Neural progenitor cell (in vitro differentiated cells): Measurements from ENCODE around the gene ANO2. TPM values are rescaled to one million over a fixed set of nuclear protein-coding genes. Genes with fewer than 3 reads are reported as not detected.

Experiments used
- DNase-seq: peaks from one replicate; pipeline ENCODE4 v3.0.0-alpha.2; 2016; ENCODE audit warnings: low spot score
- H2AFZ ChIP-seq: fragments of 200-600 bp; sonication (generic); replicated peaks from 2 replicates; pipeline ENCODE4 v1.6.1; 2016; ENCODE audit warnings: antibody characterized with exemption
- H3F3A ChIP-seq: fragments of 200-600 bp; sonication (generic); 2 replicates; pipeline ENCODE4 v1.6.1; 2016; ENCODE audit warnings: antibody characterized with exemption, low read depth
- H3K27ac ChIP-seq: fragments of 200-600 bp; sonication (generic); 2 replicates; pipeline ENCODE4 v1.5.1; 2016; ENCODE audit warnings: mild to moderate bottlenecking
- H3K27me3 ChIP-seq: fragments of 200-600 bp; sonication (generic); 2 replicates; pipeline ENCODE4 v1.6.1; 2016; ENCODE audit warnings: mild to moderate bottlenecking, moderate library complexity
- H3K36me3 ChIP-seq: fragments of 200-600 bp; sonication (generic); 2 replicates; pipeline ENCODE4 v1.5.1; 2016
- H3K4me1 ChIP-seq: fragments of 200-600 bp; sonication (generic); 2 replicates; pipeline ENCODE4 v1.6.1; 2016; ENCODE audit warnings: mixed run types
- H3K4me2 ChIP-seq: fragments of 200-600 bp; sonication (generic); 2 replicates; pipeline ENCODE4 v1.6.1; 2016
- H3K4me3 ChIP-seq: fragments of 200-600 bp; sonication (generic); 2 replicates; pipeline ENCODE4 v1.5.1; 2016
- H3K79me2 ChIP-seq: fragments of 200-600 bp; sonication (generic); 2 replicates; pipeline ENCODE4 v1.6.1; 2016; ENCODE audit warnings: low read depth
- H3K9ac ChIP-seq: fragments of 200-600 bp; sonication (generic); 2 replicates; pipeline ENCODE4 v1.6.1; 2016
- H3K9me3 ChIP-seq: fragments of 200-600 bp; sonication (generic); 2 replicates; pipeline ENCODE4 v1.5.1; 2016; ENCODE audit warnings: low read depth
- H4K20me1 ChIP-seq: fragments of 200-600 bp; sonication (generic); 2 replicates; pipeline ENCODE4 v1.6.1; 2016; ENCODE audit warnings: low read depth
- H3K27ac Mint-ChIP-seq: 3 replicates; pipeline ENCODE4 v1.8.0; 2021; ENCODE audit warnings: mixed read lengths
- H3K27me3 Mint-ChIP-seq: 2 replicates; pipeline ENCODE4 v1.8.0; 2022; ENCODE audit warnings: low read depth, mild to moderate bottlenecking, inconsistent platforms, moderate library complexity, mixed read lengths; ENCODE audit not compliant: insufficient read depth
- H3K36me3 Mint-ChIP-seq: 3 replicates; pipeline ENCODE4 v1.8.0; 2021; ENCODE audit warnings: mixed read lengths
- H3K4me1 Mint-ChIP-seq: 3 replicates; pipeline ENCODE4 v1.8.0; 2021; ENCODE audit warnings: mixed read lengths
- H3K4me3 Mint-ChIP-seq: 3 replicates; pipeline ENCODE4 v1.8.0; 2021; ENCODE audit warnings: mild to moderate bottlenecking, moderate library complexity, mixed read lengths
- H3K9me3 Mint-ChIP-seq: 3 replicates; pipeline ENCODE4 v1.8.0; 2020; ENCODE audit warnings: mixed read lengths
- CTCF ChIP-seq: fragments of 200-600 bp; sonication (generic); IDR thresholded peaks from 2 replicates; pipeline ENCODE4 v1.5.1; 2017; ENCODE audit warnings: antibody characterized with exemption, mild to moderate bottlenecking
- EZH2 ChIP-seq: fragments of 200-600 bp; sonication (generic); IDR thresholded peaks from 2 replicates; pipeline ENCODE4 v1.6.1; 2017; ENCODE audit warnings: antibody characterized with exemption, mild to moderate bottlenecking, moderate library complexity
- EZH2phosphoT487 ChIP-seq: fragments of 200-600 bp; sonication (generic); IDR thresholded peaks from 2 replicates; pipeline ENCODE4 v1.6.1; 2017; ENCODE audit warnings: antibody characterized with exemption
- total RNA-seq: library from RNA; depleted of rRNA; stranded (reverse); fragments of >200 nt; gene quantifications from 2 replicates; pipeline ENCODE4 v1.2.3, GENCODE V29; 2015; ENCODE audit warnings: low replicate concordance

The ANO2 gene
- total RNA-seq, 1 donor from 2014 or later = 4.8 TPM

DNA sequence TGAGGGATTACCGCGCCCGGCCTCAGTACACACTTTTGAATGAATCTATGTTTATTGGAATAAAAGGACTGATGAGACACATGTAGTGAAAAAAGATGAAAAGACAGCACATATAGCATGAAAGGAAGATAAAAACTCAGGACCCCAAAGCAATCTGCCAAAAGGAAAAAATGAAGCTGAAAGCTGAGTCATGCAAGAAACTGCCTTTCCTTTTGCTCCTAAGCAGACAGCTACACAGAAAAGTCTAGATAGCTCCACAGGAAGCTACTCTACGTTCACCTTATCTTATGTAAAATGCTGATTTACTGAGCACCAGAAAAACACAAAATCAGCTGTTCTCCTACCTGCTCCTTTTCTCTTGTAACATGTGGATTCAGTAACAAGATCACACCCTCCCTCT lies 384.8 kb downstream of the ANO2 start:
- Mint-ChIP-seq H3K27me3 (peaks cover 5% of the 10 kb centered on the region), H3K9me3 (no peaks in the 10 kb centered on the region), H3K27ac (peak overlapping the region; percentile 17), H3K4me1 (peaks cover 24% of the 10 kb centered on the region), H3K4me3 (no peak overlapping the region), H3K36me3 (peaks cover 3% of the 10 kb centered on the region)
- Histone ChIP-seq H3K4me3 (no peak overlapping the region), H3K27ac (no peak overlapping the region), H3K9me3 (no peaks in the 10 kb centered on the region), H3K36me3 (no peaks in the 10 kb centered on the region), H3F3A (no peaks in the 10 kb centered on the region), H2AFZ (no peak overlapping the region), H3K27me3 (no peaks in the 10 kb centered on the region), H3K79me2 (no peaks in the 10 kb centered on the region), H3K4me1 (peaks cover 22% of the 10 kb centered on the region), H3K9ac (no peak overlapping the region), H3K4me2 (no peak overlapping the region), H4K20me1 (no peaks in the 10 kb centered on the region)
- no peak for TF ChIP-seq EZH2
- no peak for TF ChIP-seq CTCF
- no peak for TF ChIP-seq EZH2phosphoT487
- DNase-seq = no peak

DNA sequence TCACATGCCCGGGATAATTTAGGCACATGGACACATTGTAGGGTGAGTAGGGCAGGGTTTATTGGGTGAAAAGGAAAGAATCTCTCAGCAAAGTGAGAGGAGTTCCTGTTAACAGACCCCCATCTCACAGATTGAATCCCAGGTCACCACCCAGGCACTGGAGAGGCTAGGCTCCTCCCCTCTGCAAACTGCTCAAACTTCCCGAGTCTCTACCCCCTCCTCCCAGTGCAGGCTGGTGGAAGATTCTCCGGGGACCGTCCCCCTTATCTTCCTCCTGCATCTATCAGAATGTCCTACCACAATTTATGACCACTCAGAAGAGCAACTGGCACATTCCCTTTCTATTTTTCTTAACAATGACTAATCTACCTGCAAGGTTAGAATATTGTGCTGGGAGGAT lies 387.2 kb downstream of the ANO2 start:
- no peak overlapping the region for H3K9ac ChIP-seq
- no peaks in the 10 kb centered on the region for H3K27me3 ChIP-seq
- H3K4me1 Mint-ChIP-seq = peaks cover 30% of the 10 kb centered on the region
- TF ChIP-seq EZH2 (no peak), CTCF (no peak), EZH2phosphoT487 (no peak)
- H3K4me3 ChIP-seq = no peak overlapping the region
- peaks cover 3% of the 10 kb centered on the region for H3K27me3 Mint-ChIP-seq
- peak overlapping the region; percentile 40 for H3K4me2 ChIP-seq
- H3K27ac ChIP-seq = no peak overlapping the region
- no peaks in the 10 kb centered on the region for H3F3A ChIP-seq
- H3K4me1 ChIP-seq = peaks cover 16% of the 10 kb centered on the region
- H3K27ac Mint-ChIP-seq = no peak overlapping the region
- H2AFZ ChIP-seq = peak overlapping the region; percentile 73
- no peaks in the 10 kb centered on the region for H3K9me3 ChIP-seq
- H3K36me3 Mint-ChIP-seq = peaks cover 5% of the 10 kb centered on the region
- no peaks in the 10 kb centered on the region for H4K20me1 ChIP-seq
- H3K36me3 ChIP-seq = no peaks in the 10 kb centered on the region
- peak; percentile 21 for DNase-seq
- H3K4me3 Mint-ChIP-seq = no peak overlapping the region
- H3K9me3 Mint-ChIP-seq = no peaks in the 10 kb centered on the region
- no peaks in the 10 kb centered on the region for H3K79me2 ChIP-seq

DNA sequence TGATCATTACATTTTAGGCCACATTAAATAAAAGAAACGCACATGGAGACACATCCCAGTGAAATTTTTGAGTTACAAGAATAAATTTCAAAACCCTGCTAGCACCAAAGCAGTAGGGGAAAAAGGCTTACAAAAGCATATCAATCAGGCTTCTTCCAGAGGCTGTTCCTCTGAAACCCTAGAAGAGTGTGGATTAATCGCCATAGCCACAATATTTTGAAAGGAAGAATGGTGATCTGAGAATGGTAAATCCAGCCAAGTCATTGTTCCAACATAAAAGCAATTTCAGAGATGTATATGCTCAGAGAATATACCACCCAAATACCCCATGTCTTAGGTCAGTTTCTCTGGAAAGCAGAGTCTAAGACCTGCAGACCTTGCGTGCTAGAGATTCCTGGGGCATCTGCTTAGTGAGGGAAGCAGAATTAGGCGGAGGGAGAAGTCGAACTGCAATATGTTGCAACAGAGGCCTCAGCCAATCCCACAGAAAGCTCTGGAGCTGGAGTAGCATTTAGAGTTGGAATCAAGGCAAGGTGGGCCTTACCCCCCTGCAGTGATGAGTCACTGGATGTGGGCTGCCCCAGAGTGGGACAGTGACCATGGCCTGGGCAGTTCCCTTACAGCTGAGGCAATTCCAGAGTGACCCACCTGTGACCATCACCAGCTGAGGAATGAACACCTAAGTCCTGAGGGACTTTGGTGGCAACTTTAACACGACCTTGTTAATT lies 387.9 kb downstream of the ANO2 start:
- no peaks in the 10 kb centered on the region for H3K36me3 ChIP-seq
- Mint-ChIP-seq H3K4me1 (peaks cover 35% of the 10 kb centered on the region), H3K36me3 (peaks cover 5% of the 10 kb centered on the region), H3K27ac (peak overlapping the region; percentile 79), H3K27me3 (peaks cover 3% of the 10 kb centered on the region), H3K4me3 (no peak overlapping the region), H3K9me3 (peaks cover under 1% of the 10 kb centered on the region)
- H3K4me3 ChIP-seq = no peak overlapping the region
- H3K27me3 ChIP-seq = no peaks in the 10 kb centered on the region
- TF ChIP-seq EZH2phosphoT487 (no peak), CTCF (no peak), EZH2 (no peak)
- H2AFZ ChIP-seq = no peak overlapping the region
- no peak for DNase-seq
- no peaks in the 10 kb centered on the region for H4K20me1 ChIP-seq
- H3K9me3 ChIP-seq = no peaks in the 10 kb centered on the region
- no peak overlapping the region for H3K27ac ChIP-seq
- peak overlapping the region; percentile 1 for H3K4me2 ChIP-seq
- peaks cover 16% of the 10 kb centered on the region for H3K4me1 ChIP-seq
- no peak overlapping the region for H3K9ac ChIP-seq
- H3K79me2 ChIP-seq = no peaks in the 10 kb centered on the region
- no peaks in the 10 kb centered on the region for H3F3A ChIP-seq
